A549 (cell line): ENCODE measurements around the gene HBQ1.

Experiments
- CEBPB ChIP-seq, 2 experiments: fragments of >200 bp in 1 of 2; sonication (Bioruptor Twin) in 1 of 2; formaldehyde crosslinking in 1 of 2; IDR thresholded peaks; 2 replicates each; pipeline ENCODE4 v1.6.1; 2012 to 2016
- CHD4 ChIP-seq: fragments of 200-600 bp; sonication (generic); IDR thresholded peaks from 2 replicates; pipeline ENCODE4 v1.6.1; 2016; ENCODE audit warnings: antibody characterized with exemption, mild to moderate bottlenecking, borderline replicate concordance
- CTCF ChIP-seq: fragments of >200 bp; sonication (Bioruptor Twin); formaldehyde crosslinking; IDR thresholded peaks from 3 replicates; pipeline ENCODE4 v1.5.1; 2016
- FOSL2 ChIP-seq, 2 experiments: fragments of 450-650 bp in 1 of 2; fragments of >200 bp in 1 of 2; sonication (Bioruptor Twin) in 1 of 2; formaldehyde crosslinking; IDR thresholded peaks; 2 replicates each; pipeline versions ENCODE4 v1.5.0 to v1.6.1; 2016 to 2020; ENCODE audit warnings: mild to moderate bottlenecking in 1 of 2, moderate library complexity in 1 of 2
- MYC ChIP-seq: IDR thresholded peaks from 2 replicates; pipeline ENCODE4 v1.6.1; 2012; ENCODE audit warnings: mild to moderate bottlenecking, inconsistent platforms, low read length, improper control_type of control experiment, borderline replicate concordance
- POLR2AphosphoS2 ChIP-seq: conservative IDR thresholded peaks from 2 replicates; pipeline ENCODE4 v1.6.1; 2012; ENCODE audit warnings: low read length, improper control_type of control experiment, inconsistent platforms
- RAD21 ChIP-seq, 2 experiments: fragments of >200 bp in 1 of 2; sonication (Bioruptor Twin) in 1 of 2; formaldehyde crosslinking in 1 of 2; IDR thresholded peaks in 1 of 2; conservative IDR thresholded peaks in 1 of 2; 2 replicates in 1 of 2; 3 replicates in 1 of 2; pipeline ENCODE4 v1.6.1; 2012 to 2018; ENCODE audit warnings: inconsistent platforms in 1 of 2
- SMC3 ChIP-seq: fragments of >200 bp; sonication (Bioruptor Twin); formaldehyde crosslinking; IDR thresholded peaks from 3 replicates; pipeline ENCODE4 v1.6.1; 2018; ENCODE audit warnings: inconsistent platforms
- TFCP2L1 ChIP-seq: fragments of 250-450 bp; sonication (Bioruptor Pico); IDR thresholded peaks from 2 replicates; pipeline ENCODE4 v1.5.0; 2021; ENCODE audit warnings: mild to moderate bottlenecking

GRCh38 chr16:183005-183404, 2.7 kb downstream of the HBQ1 start:
- TF ChIP-seq CTCF = no peak
- TF ChIP-seq MYC = no peak
- no peak for TF ChIP-seq CEBPB (IDR thresholded peaks at IDR 0.05)
- TF ChIP-seq RAD21 (conservative IDR thresholded peaks at IDR 0.05 in 1 of 2, IDR thresholded peaks at IDR 0.05 in 1 of 2) = no peak
- TF ChIP-seq POLR2AphosphoS2 = no peak
- no peak for TF ChIP-seq SMC3
- TF ChIP-seq FOSL2 (IDR thresholded peaks at IDR 0.05) = no peak
- TF ChIP-seq FOSL2 (CRISPR knock-in tag; IDR thresholded peaks at IDR 0.05) = no peak
- TF ChIP-seq TFCP2L1 (CRISPR knock-in tag) = no peak
- TF ChIP-seq CHD4 = no peak
